Skeletal muscle cell (primary cell): ENCODE results near the gene RSAD2.
"Not testable (repeated sequence)": the region's sequence is repeated elsewhere in the genome, so short reads cannot be mapped to it uniquely, and the experiment has no call there.

Source experiments
- DNase-seq: peaks from one replicate; pipeline ENCODE4 v3.0.0-alpha.2; 2010; ENCODE audit warnings: low read depth
- H3K4me3 ChIP-seq: 2 replicates; pipeline ENCODE4 v1.5.1; 2011; ENCODE audit warnings: low read depth, mild to moderate bottlenecking, control low read depth, low read length, moderate library complexity

The RSAD2 gene

DNA sequence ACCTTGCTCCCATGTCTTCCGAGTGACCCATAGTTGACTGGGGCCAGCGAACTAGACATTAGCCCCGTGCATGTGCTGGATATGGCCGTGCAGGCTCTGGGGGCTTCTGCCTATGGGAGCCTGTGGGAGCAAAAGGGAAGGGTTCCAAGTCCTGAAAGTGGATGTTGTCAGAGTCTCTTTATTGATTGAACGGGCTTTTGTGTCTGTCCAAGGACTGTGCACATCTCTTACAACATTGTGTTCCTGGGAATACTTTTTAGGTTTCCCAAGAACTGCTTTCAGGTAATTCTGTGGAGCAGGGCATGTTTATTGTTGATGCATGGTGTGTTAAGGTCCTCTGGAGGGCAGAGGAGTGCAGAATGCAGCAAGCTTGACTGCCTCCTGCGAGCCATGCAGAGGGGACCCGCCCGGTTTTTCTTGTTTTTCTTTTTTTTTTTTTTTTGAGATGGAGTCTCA lies 44.7 kb downstream of the RSAD2 start:
- no peak for DNase-seq
- H3K4me3 ChIP-seq, result no peak overlapping the region

DNA sequence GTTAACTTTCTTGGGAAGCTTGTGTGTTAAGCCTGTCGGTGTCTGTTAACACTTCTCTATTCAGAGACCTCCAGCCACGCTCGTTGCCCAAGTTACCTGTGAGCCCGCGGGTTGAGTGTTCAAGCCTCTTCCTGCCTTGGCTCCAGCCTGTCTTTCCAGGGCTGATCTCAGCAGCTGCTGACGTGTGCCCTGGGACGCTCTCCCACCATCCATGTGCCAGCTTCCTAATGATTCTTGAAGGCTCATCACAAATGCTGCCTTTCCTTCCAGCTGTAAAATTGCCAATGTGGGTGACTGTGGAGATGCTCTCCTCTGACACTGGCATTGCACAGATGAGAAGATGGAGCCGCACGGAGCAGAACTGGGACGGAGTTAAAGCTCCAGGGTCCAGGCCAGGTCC lies 45.7 kb downstream of the RSAD2 start:
- no peak for DNase-seq
- H3K4me3 ChIP-seq, result no peak overlapping the region

- no peak overlapping the region for H3K4me3 ChIP-seq
- DNase-seq, result no peak
Measured at GRCh38 chr2:6924101-6924923, 46.7 kb downstream of the RSAD2 start.

DNA sequence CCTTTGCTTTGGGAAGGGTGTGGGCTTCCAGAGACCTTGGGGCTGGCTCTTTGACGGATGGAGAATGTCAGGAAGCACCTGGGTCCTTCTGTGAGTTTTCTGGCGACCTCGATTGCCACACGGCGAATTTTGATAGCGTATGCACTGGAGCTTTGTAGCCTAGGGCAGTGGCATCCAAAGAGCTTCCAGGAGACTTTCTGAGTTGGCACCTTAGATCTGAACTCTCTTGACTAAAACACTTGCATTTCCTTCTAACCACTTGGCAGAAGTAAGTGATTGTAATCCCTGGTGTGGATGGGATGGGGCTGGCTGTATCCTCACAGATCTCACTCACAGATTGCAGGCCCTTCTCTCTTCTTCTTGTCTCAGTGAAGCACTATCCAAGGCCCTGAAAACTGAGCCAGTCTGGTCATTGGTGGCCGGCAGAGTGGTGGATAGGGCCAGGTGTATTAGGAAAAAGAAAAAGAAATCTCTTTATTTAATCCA lies 47.4 kb downstream of the RSAD2 start:
- DNase-seq, result no peak
- H3K4me3 ChIP-seq, result no peak overlapping the region

GRCh38 chr2:6926071-6926732 lies 48.6 kb downstream of the RSAD2 start:
- DNase-seq, result no peak

GRCh38 chr2:6927186-6927585 lies 49.6 kb downstream of the RSAD2 start:
- no peak overlapping the region for H3K4me3 ChIP-seq
- no peak for DNase-seq

More at GRCh38 chr2:6926071-6926732, 48.6 kb downstream of the RSAD2 start:
- no peak overlapping the region for H3K4me3 ChIP-seq

DNA sequence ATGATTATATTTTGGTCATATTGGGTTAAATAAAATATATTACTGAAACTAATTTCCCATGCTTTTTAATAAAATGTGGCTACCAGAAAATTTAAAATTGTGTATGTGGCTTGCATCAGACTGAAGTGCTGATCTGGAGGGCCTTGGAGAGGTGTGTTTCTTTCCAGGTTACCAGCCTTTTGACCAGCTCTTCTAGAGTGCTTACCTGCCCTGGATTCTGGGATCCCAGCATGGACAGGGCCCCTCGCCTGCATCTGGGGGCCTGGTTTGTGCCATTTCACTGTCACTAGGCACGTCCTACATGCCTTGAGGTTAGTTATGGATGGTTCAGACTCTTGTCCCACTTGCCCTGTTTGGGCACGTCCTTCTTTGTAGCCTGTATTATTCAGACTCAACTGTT lies 50.2 kb downstream of the RSAD2 start:
- DNase-seq, result no peak
- no peak overlapping the region for H3K4me3 ChIP-seq

GRCh38 chr2:6928452-6928851 lies 50.9 kb downstream of the RSAD2 start:
- H3K4me3 ChIP-seq, result no peak overlapping the region
- no peak for DNase-seq

GRCh38 chr2:6929196-6929819 lies 51.7 kb downstream of the RSAD2 start:
- H3K4me3 ChIP-seq, result no peak overlapping the region
- DNase-seq, result no peak

DNA sequence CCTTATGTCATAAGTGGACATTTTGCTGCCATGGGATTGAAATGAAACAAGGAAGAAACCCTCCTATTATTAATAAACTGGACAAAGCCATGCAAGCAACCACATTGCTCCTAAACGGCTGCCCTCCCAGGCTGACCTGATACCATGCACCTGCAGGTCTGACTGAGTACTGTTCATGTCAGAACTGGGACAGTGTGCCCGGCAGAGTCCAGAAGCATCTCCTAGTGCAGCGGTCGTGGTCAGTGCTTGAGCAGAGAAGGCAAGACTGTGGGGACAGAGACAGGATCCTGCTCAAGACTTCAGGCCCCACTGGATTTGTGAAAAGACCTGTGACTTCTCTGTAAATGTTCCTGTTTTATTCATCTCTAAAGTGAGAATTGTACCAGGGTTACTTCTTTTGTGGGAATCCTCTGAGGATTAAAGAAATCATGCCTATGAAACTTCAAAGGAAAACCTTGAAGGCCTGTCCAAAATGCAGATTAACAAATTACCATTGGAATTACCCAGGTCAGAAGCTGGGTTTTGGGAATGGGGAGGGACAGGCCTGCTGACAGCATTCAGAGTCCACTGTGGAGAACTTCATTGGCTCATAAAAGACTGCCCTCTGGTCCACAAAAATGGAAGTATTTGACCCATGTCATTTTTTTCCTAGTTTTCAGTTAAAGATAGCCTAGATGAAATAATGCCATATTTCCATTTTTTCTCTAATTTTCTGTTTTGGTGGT lies 53.5 kb downstream of the RSAD2 start:
- no peak for DNase-seq

GRCh38 chr2:6931753-6932152 lies 54.2 kb downstream of the RSAD2 start:
- no peak overlapping the region for H3K4me3 ChIP-seq
- no peak for DNase-seq

More for the DNA sequence above, 53.5 kb downstream of the RSAD2 start:
- no peak overlapping the region for H3K4me3 ChIP-seq

GRCh38 chr2:6932206-6932605 lies 54.6 kb downstream of the RSAD2 start:
- no peak overlapping the region for H3K4me3 ChIP-seq
- no peak for DNase-seq

DNA sequence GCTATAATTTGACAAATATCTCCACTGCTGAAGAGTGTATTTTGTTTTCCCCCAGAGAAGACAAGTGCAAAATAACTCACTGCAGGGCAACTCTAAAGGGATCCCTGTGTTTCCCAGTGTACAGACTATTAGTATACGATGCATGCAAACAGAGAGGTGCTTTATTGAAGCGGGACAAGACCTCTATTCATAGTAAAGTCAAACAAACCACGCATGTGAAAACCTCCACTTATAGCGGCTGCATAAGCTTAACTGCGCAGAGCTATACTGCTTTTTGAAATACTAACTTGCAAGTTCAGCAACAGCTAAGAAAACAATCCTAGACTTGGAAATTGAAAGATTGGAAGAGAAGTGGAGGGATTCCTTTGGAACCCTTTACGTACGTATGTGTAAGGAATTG lies 55.3 kb downstream of the RSAD2 start:
- H3K4me3 ChIP-seq, result no peak overlapping the region
- no peak for DNase-seq

DNA sequence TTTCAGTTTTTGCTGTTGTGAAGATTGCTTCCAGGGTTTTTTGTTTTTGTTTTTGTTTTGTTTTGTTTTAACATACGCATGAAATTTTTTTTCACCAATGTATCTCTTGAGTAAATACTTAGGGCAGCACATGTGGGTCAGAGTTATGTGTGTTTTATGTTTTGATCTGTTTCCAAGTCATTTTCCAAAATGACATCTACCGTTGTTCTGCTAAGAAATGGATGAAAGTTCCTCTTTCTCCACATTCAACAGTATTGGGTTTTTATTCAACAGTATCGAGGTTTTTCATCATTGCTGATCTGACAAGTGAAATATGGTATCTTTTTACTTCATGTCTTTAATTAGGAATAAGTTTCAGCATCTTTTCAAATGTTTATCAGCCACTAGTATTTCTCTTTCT lies 56.3 kb downstream of the RSAD2 start:
- no peak overlapping the region for H3K4me3 ChIP-seq
- DNase-seq, result no peak

DNA sequence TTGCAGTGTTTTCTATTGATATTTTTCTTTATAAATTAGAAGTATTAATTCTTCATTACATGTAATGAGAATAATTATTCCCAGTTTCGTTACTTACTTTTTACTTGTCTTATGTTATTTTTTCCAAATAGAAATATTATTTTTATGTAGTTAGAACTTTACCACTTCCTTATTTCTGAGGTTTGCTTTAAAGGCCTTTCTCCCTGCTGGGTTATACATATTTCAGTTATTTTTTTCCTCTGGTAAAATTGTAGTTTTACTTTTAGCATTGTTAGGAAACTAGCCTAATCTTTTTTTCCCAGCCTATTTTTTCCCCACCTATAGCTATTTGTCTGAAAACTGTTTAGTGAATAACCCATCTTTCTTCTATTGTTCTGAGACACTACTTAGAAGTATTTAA lies 56.8 kb downstream of the RSAD2 start:
- no peak overlapping the region for H3K4me3 ChIP-seq
- no peak for DNase-seq

DNA sequence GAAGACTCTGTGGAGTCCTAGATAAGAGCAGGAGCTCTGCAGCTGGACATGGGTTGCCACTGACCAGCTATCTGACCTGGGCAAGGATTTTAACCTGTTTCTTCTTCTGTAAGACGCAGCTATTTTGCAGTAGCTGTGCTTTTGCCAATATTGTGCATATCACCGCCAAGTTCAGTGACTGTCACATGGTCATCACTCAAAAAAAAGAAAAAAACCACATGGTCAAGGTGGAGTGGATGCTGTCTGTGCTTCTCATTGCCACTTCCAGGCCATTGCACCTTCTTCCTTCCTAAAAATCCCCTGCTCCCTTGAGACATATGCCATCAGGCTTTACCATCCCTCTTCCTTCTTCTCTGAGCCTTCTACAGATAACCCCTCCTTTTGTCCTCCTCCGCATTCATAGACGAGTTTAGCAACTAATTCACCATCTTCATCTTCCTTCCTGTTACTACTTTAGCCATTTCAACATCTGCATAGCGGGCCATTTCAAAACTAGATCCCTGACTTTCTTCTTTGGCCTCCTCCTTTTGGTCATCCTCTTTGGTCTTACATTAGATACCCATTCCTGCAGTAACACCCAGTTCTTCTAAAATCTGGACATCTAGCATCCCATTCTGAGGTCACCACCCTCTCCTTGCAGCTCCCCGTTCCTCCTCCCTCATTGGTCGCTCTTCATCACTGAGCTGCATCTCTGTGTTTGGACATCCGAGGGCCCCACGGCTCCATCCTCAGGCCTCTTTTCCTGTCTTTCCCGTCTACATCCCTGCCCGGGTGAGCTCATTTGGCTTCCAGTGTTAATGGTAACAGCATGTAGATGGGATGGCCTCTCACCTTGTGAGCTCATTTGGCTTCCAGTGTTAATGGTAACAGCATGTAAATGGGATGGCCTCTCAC lies 57.4 kb downstream of the RSAD2 start:
- no peak overlapping the region for H3K4me3 ChIP-seq
- no peak for DNase-seq

GRCh38 chr2:6935652-6936020 lies 58.1 kb downstream of the RSAD2 start:
- DNase-seq, H3K4me3 ChIP-seq: not testable (repeated sequence)

GRCh38 chr2:6937157-6937556 lies 59.6 kb downstream of the RSAD2 start:
- no peak for DNase-seq
- no peak overlapping the region for H3K4me3 ChIP-seq

GRCh38 chr2:6937582-6937981 lies 60.0 kb downstream of the RSAD2 start:
- H3K4me3 ChIP-seq, result no peak overlapping the region
- DNase-seq, result no peak
